HG02759 (cell line): Measurements from ENCODE around the gene CHID1.
A peak's percentile ranks its signal among the peaks of the same experiment; 100 is the strongest.

ENCODE experiments used
- ATAC-seq: cut with Tn5 transposase; IDR thresholded peaks from one replicate; pipeline ENCODE4 v1.9.1; 2021; ENCODE audit warnings: mild to moderate bottlenecking, moderate library complexity; ENCODE audit not compliant: unreplicated experiment

CHID1 gene

GRCh38 chr11:827146-827896 is 83.3 kb downstream of the CHID1 start:
- no peak for ATAC-seq

GRCh38 chr11:826836-827145 is 83.8 kb downstream of the CHID1 start:
- no peak for ATAC-seq

GRCh38 chr11:826227-826621 is 84.4 kb downstream of the CHID1 start:
- ATAC-seq: no peak

GRCh38 chr11:825366-826226 is 85.0 kb downstream of the CHID1 start:
- no peak for ATAC-seq

- ATAC-seq: no peak
Measured at GRCh38 chr11:824942-825341, 85.7 kb downstream of the CHID1 start.

- ATAC-seq: no peak
Measured at GRCh38 chr11:824292-824880, 86.2 kb downstream of the CHID1 start.

GRCh38 chr11:823441-824291 is 86.9 kb downstream of the CHID1 start:
- ATAC-seq: no peak

GRCh38 chr11:821512-822371 is 88.9 kb downstream of the CHID1 start:
- ATAC-seq: no peak

GRCh38 chr11:820655-821511 is 89.7 kb downstream of the CHID1 start:
- no peak for ATAC-seq

GRCh38 chr11:819943-820649 is 90.5 kb downstream of the CHID1 start:
- peak; percentile 70 for ATAC-seq

GRCh38 chr11:819129-819931 is 91.3 kb downstream of the CHID1 start:
- ATAC-seq: peak; percentile 74

GRCh38 chr11:818396-819128 is 92.0 kb downstream of the CHID1 start, which contains the start of gene PNPLA2:
PNPLA2 (plus strand) TSS chr11:818914; CDS start chr11:819719, 805 bp downstream.
- no peak for ATAC-seq
